ENCODE data around the gene PIP5K1B. TPM values are rescaled to one million over a fixed set of nuclear protein-coding genes. Genes with fewer than 3 reads are reported as not detected.

The PIP5K1B gene
- total RNA-seq, 3 donors from 2014 or later = 0.48 to 1.6 (median 0.57) TPM

GRCh38 chr9:69013382-69013727 is 308.3 kb downstream of the PIP5K1B start:
- Mint-ChIP-seq H3K27me3 (ENCODE audit: low read depth) (peaks cover 10% of the 10 kb centered on the region), H3K36me3 (ENCODE audit: insufficient read depth) (no peaks in the 10 kb centered on the region), H3K4me3 (no peak overlapping the region), H3K4me1 (ENCODE audit: low read depth) (peaks cover 9% of the 10 kb centered on the region), H3K9me3 (no peaks in the 10 kb centered on the region)
- DNase-seq (no peak), ATAC-seq (no peak)

GRCh38 chr9:69014013-69014412 is 309.0 kb downstream of the PIP5K1B start, which contains the start of gene PRKACG:
Gene PRKACG, minus strand, starts transcription at chr9:69014113. Its CDS starts 21 bp downstream, at chr9:69014092.
- peaks cover 16% of the 10 kb centered on the region for H3K4me1 Mint-ChIP-seq (ENCODE audit: low read depth)
- ATAC-seq = no peak

GRCh38 chr9:69016191-69017096 is 311.4 kb downstream of the PIP5K1B start:
- ATAC-seq = no peak

More at GRCh38 chr9:69014013-69014412, 309.0 kb downstream of the PIP5K1B start, which contains the start of gene PRKACG:
- Mint-ChIP-seq H3K36me3 (ENCODE audit: insufficient read depth) (no peaks in the 10 kb centered on the region), H3K9me3 (no peaks in the 10 kb centered on the region), H3K27me3 (ENCODE audit: low read depth) (peaks cover 10% of the 10 kb centered on the region), H3K4me3 (no peak within 1 kb of the TSS)
- no peak for DNase-seq

GRCh38 chr9:69018737-69019136 is 313.7 kb downstream of the PIP5K1B start:
- Mint-ChIP-seq H3K9me3 (no peaks in the 10 kb centered on the region), H3K36me3 (ENCODE audit: insufficient read depth) (no peaks in the 10 kb centered on the region), H3K4me1 (ENCODE audit: low read depth) (peaks cover 28% of the 10 kb centered on the region), H3K27me3 (ENCODE audit: low read depth) (no peaks in the 10 kb centered on the region), H3K4me3 (no peak overlapping the region)
- ATAC-seq (no peak), DNase-seq (no peak)

More at GRCh38 chr9:69016191-69017096, 311.4 kb downstream of the PIP5K1B start:
- Mint-ChIP-seq H3K4me1 (ENCODE audit: low read depth) (peaks cover 36% of the 10 kb centered on the region), H3K9me3 (no peaks in the 10 kb centered on the region), H3K27me3 (ENCODE audit: low read depth) (peaks cover 7% of the 10 kb centered on the region), H3K36me3 (ENCODE audit: insufficient read depth) (no peaks in the 10 kb centered on the region), H3K4me3 (no peak overlapping the region)
- no peak for DNase-seq

- Mint-ChIP-seq H3K4me1 (ENCODE audit: low read depth) (peaks cover 29% of the 10 kb centered on the region), H3K4me3 (no peak overlapping the region), H3K36me3 (ENCODE audit: insufficient read depth) (no peaks in the 10 kb centered on the region), H3K9me3 (no peaks in the 10 kb centered on the region), H3K27me3 (ENCODE audit: low read depth) (no peaks in the 10 kb centered on the region)
- ATAC-seq (peak; percentile 21 to 48), DNase-seq (no peak)
Observed at GRCh38 chr9:69019808-69020207, 314.8 kb downstream of the PIP5K1B start.

- ATAC-seq (no peak), DNase-seq (no peak)
- Mint-ChIP-seq H3K9me3 (no peaks in the 10 kb centered on the region), H3K27me3 (ENCODE audit: low read depth) (no peaks in the 10 kb centered on the region), H3K36me3 (ENCODE audit: insufficient read depth) (no peaks in the 10 kb centered on the region), H3K4me1 (ENCODE audit: low read depth) (peaks cover 29% of the 10 kb centered on the region), H3K4me3 (no peak overlapping the region)
Observed at GRCh38 chr9:69020301-69021145, 315.5 kb downstream of the PIP5K1B start.

- no peaks in the 10 kb centered on the region for H3K9me3 Mint-ChIP-seq
- ATAC-seq = no peak
Observed at GRCh38 chr9:69023650-69024049, 318.6 kb downstream of the PIP5K1B start.

GRCh38 chr9:69027355-69028097 is 322.5 kb downstream of the PIP5K1B start:
- H3K36me3 Mint-ChIP-seq (ENCODE audit: insufficient read depth) = no peaks in the 10 kb centered on the region
- H3K27me3 Mint-ChIP-seq (ENCODE audit: low read depth) = no peaks in the 10 kb centered on the region
- peaks cover 4% of the 10 kb centered on the region for H3K9me3 Mint-ChIP-seq
- DNase-seq (peak; percentile 11), ATAC-seq (peak; percentile 80 to 83)
- H3K4me3 Mint-ChIP-seq = no peak overlapping the region
- H3K4me1 Mint-ChIP-seq (ENCODE audit: low read depth) = peaks cover 42% of the 10 kb centered on the region

More at GRCh38 chr9:69023650-69024049, 318.6 kb downstream of the PIP5K1B start:
- no peak overlapping the region for H3K4me3 Mint-ChIP-seq
- H3K27me3 Mint-ChIP-seq (ENCODE audit: low read depth) = no peaks in the 10 kb centered on the region
- no peak for DNase-seq
- H3K36me3 Mint-ChIP-seq (ENCODE audit: insufficient read depth) = no peaks in the 10 kb centered on the region
- H3K4me1 Mint-ChIP-seq (ENCODE audit: low read depth) = peaks cover 43% of the 10 kb centered on the region

GRCh38 chr9:69028754-69029153 is 323.7 kb downstream of the PIP5K1B start:
- peaks cover 42% of the 10 kb centered on the region for H3K4me1 Mint-ChIP-seq (ENCODE audit: low read depth)
- no peak overlapping the region for H3K4me3 Mint-ChIP-seq
- ATAC-seq = no peak

GRCh38 chr9:69029535-69029934 is 324.5 kb downstream of the PIP5K1B start:
- H3K36me3 Mint-ChIP-seq (ENCODE audit: insufficient read depth) = no peaks in the 10 kb centered on the region
- H3K4me1 Mint-ChIP-seq (ENCODE audit: low read depth) = peaks cover 40% of the 10 kb centered on the region
- ATAC-seq = no peak
- no peak overlapping the region for H3K4me3 Mint-ChIP-seq
- H3K9me3 Mint-ChIP-seq = peaks cover 4% of the 10 kb centered on the region
- no peak for DNase-seq
- H3K27me3 Mint-ChIP-seq (ENCODE audit: low read depth) = no peaks in the 10 kb centered on the region

More at GRCh38 chr9:69028754-69029153, 323.7 kb downstream of the PIP5K1B start:
- DNase-seq = no peak
- Mint-ChIP-seq H3K9me3 (peaks cover 4% of the 10 kb centered on the region), H3K27me3 (ENCODE audit: low read depth) (no peaks in the 10 kb centered on the region), H3K36me3 (ENCODE audit: insufficient read depth) (no peaks in the 10 kb centered on the region)

GRCh38 chr9:69030851-69031645 is 326.0 kb downstream of the PIP5K1B start:
- Mint-ChIP-seq H3K9me3 (peaks cover 4% of the 10 kb centered on the region), H3K4me1 (ENCODE audit: low read depth) (peaks cover 44% of the 10 kb centered on the region), H3K27me3 (ENCODE audit: low read depth) (no peaks in the 10 kb centered on the region), H3K4me3 (no peak overlapping the region), H3K36me3 (ENCODE audit: insufficient read depth) (no peaks in the 10 kb centered on the region)
- no peak for ATAC-seq
- no peak for DNase-seq

GRCh38 chr9:69034071-69034470 is 329.0 kb downstream of the PIP5K1B start:
- Mint-ChIP-seq H3K36me3 (ENCODE audit: insufficient read depth) (peaks cover 2% of the 10 kb centered on the region), H3K4me1 (ENCODE audit: low read depth) (peaks cover 34% of the 10 kb centered on the region), H3K4me3 (no peak overlapping the region), H3K27me3 (ENCODE audit: low read depth) (no peaks in the 10 kb centered on the region), H3K9me3 (peaks cover 4% of the 10 kb centered on the region)
- DNase-seq = no peak
- ATAC-seq = no peak

Data from activated T-cell treated with anti-CD3 and anti-CD28 coated beads, Interleukin-2, amount 50 U/mL, for 4 hours (primary cell).